Right cardiac atrium (tissue), 5 donors: ENCODE data around the gene ZBTB5. TPM values are rescaled to one million over a fixed set of nuclear protein-coding genes. Genes with fewer than 3 reads are reported as not detected.
A peak's percentile ranks its signal among the peaks of the same experiment; 100 is the strongest.
"Not testable (repeated sequence)": the region's sequence is repeated elsewhere in the genome, so short reads cannot be mapped to it uniquely, and the experiment has no call there.

Experiments
- ATAC-seq, 2 donors: fragments of 200-7000 bp; cut with Tn5 transposase; one replicate each; pipeline versions ENCODE4 v1.8.0 to v1.9.1; 2020; ENCODE audit warnings: moderate library complexity in 2 of 2, mild to moderate bottlenecking in 1 of 2
- DNase-seq, 3 donors: peaks; one replicate each; pipeline ENCODE4 v3.0.0-alpha.2; 2020
- H3K27ac ChIP-seq: one replicate; pipeline ENCODE4 v1.5.1; 2013; ENCODE audit warnings: mild to moderate bottlenecking, low read length, control low read depth, moderate library complexity
- H3K27me3 ChIP-seq: one replicate; pipeline ENCODE4 v1.6.1; 2013; ENCODE audit not compliant: control insufficient read depth, insufficient read depth
- H3K4me1 ChIP-seq: one replicate; pipeline ENCODE4 v1.6.1; 2013; ENCODE audit warnings: low read length; ENCODE audit not compliant: control insufficient read depth, insufficient read depth
- H3K4me3 ChIP-seq: one replicate; pipeline ENCODE4 v1.5.1; 2013; ENCODE audit warnings: low read length, control low read depth
- H3K9me3 ChIP-seq: one replicate; pipeline ENCODE4 v1.6.1; 2013; ENCODE audit warnings: low read length; ENCODE audit not compliant: control insufficient read depth
- WGBS: extraction: QIAGEN DNeasy Blood & Tissue Kit; methylation state at CpG from one replicate; pipeline ENCODE4 v1.1.7; 2013; 5-methylcytosine and 5-hydroxymethylcytosine counted together
- intact Hi-C, 4 donors: fragments of 100-400 bp; cut with DNase I; formaldehyde crosslinking; loops; one replicate each; pipeline versions ENCODE4 v1.11.0 to v1.14.0; 2022 to 2023
- long read RNA-seq, 4 donors: library from polyadenylated mRNA; unstranded; transcript quantifications; one replicate each; pipeline ENCODE4 v2.0.0, GENCODE V29; 2020 to 2021
- polyA plus RNA-seq: library from polyadenylated mRNA; stranded (reverse); fragments of 200-250 nt; gene quantifications from one replicate; pipeline ENCODE4 v1.2.3, GENCODE V29; 2013
- total RNA-seq, 4 donors: library from RNA; stranded (reverse); fragmentation: NEBNext Ultra II Directional; extraction: Animal tissue kit (Norgen Biotek cat#: 25700); gene quantifications; one replicate each; pipeline ENCODE4 v1.2.1, GENCODE V29; 2021
- donor health status: healthy with polysubstance abuse.
- donor health status: DM: no; HTN: yes; CAD: no.
- donor health status: DM: no; HTN: no; CAD: no.
- donor health status: DM: no; HTN: yes; CAD: no; lungs with severe emphysema.
- donor health status: DM: yes; HTN: yes; CAD: no.

ZBTB5 gene, protein sequence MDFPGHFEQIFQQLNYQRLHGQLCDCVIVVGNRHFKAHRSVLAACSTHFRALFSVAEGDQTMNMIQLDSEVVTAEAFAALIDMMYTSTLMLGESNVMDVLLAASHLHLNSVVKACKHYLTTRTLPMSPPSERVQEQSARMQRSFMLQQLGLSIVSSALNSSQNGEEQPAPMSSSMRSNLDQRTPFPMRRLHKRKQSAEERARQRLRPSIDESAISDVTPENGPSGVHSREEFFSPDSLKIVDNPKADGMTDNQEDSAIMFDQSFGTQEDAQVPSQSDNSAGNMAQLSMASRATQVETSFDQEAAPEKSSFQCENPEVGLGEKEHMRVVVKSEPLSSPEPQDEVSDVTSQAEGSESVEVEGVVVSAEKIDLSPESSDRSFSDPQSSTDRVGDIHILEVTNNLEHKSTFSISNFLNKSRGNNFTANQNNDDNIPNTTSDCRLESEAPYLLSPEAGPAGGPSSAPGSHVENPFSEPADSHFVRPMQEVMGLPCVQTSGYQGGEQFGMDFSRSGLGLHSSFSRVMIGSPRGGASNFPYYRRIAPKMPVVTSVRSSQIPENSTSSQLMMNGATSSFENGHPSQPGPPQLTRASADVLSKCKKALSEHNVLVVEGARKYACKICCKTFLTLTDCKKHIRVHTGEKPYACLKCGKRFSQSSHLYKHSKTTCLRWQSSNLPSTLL
- total RNA-seq, result 1 to 10 TPM; 6.8 to 9.1 (median 7.3) TPM
- 3.8 TPM for polyA plus RNA-seq
- long read RNA-seq, donor 1, partial matches to known transcripts, result 0 of 2 reads
- long read RNA-seq, donor 1, other reads (novel, unspliced or antisense), result 2 of 2 reads
- long read RNA-seq, donor 2, result 0 reads
- long read RNA-seq, donor 3, full-length matches to known transcripts, result 3 of 7 reads
- long read RNA-seq, donor 3, partial matches to known transcripts, result 0 of 7 reads
- long read RNA-seq, donor 3, other reads (novel, unspliced or antisense), result 4 of 7 reads
- long read RNA-seq, donor 4, partial matches to known transcripts, result 0 of 2 reads
- long read RNA-seq, donor 4, other reads (novel, unspliced or antisense), result 2 of 2 reads

DNA sequence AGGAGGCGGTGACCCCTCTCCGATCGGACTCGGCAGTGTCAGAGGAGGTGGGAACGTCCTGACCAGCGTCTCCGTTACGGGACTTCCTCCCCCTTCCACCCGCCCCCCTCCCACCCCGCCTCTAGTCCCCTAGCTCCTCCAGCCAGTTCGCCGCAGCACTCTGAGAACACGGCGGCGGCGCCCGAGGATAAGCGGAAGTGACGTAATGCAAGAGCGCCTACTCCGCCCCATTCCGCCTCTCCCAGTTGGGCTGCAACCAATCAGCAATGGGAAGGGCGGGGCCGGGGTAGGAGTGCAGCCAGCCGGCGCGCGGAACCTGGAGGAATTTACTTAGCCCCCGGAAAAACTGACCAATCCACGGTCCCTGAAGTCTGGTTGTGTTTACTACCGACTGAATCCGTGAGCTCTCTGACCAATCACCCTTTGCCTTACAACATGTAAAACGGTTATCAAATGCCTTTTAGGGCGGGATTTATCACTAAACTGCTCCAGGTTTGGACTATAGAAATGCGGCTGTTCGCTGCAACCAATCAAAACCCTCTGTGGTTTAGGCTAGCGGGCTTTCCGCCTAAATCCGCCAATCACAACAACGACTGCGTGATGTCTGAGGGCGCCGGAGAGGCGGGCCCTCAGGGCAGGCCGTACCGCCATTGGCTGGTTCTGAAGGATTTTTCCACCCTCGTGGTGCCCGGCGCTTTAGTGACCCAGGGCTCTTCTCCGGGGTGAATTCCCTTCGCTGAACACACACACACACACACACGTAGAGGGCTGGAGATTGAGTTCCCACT lies at the start of gene ZBTB5:
Gene ZBTB5 (minus strand): TSS at position 202 of the 788 bp plus-strand sequence. CDS start 22,899 bp downstream, outside the sequence.
- Histone ChIP-seq H3K27ac (peak within 1 kb of the TSS; percentile 97), H3K27me3 (no peaks in the 10 kb centered on the region), H3K9me3 (no peaks in the 10 kb centered on the region), H3K4me1 (peaks cover 3% of the 10 kb centered on the region), H3K4me3 (peak within 1 kb of the TSS; percentile 66)
- under 1% methylated on average over 51 of the region's 52 CpGs for WGBS
- DNase-seq (peak; percentile 99), ATAC-seq (peak; percentile 93 to 95)
- intact Hi-C loops, result loop anchor here in 2 of 4 donors (2.0 to 10.0 kb wide), 2 partner anchors 43 to 51 kb away; partner anchors contain the start of gene GRHPR (in 1 of the 2)

DNA sequence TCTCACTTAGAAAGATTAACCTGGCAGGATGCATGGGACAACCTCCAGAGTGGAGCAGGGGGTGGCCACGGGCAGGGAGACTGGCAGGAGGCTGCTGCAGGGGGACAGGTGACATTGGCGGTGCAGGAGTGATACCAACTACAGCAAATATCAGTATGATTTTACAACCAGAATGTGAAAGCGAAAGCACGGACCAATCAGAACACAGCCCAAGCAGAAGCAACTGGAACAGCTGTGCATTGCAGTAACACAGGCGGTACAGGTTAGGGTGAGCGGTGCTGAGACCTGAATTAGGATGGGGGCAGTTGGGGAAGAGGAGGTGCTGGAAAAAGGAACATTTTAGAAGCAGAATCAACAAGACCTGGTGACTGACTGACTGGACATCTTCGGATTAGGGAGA lies 49.7 kb upstream of the ZBTB5 start:
- H3K4me3 ChIP-seq, result no peak overlapping the region
- DNase-seq, result no peak
- H3K4me1 ChIP-seq, result no peaks in the 10 kb centered on the region
- no peaks in the 10 kb centered on the region for H3K9me3 ChIP-seq
- no peak overlapping the region for H3K27ac ChIP-seq
- intact Hi-C loops, result no loop called here
- WGBS, result 95% methylated on average over 7 of the region's 7 CpGs
- H3K27me3 ChIP-seq, result no peaks in the 10 kb centered on the region
- no peak for ATAC-seq

DNA sequence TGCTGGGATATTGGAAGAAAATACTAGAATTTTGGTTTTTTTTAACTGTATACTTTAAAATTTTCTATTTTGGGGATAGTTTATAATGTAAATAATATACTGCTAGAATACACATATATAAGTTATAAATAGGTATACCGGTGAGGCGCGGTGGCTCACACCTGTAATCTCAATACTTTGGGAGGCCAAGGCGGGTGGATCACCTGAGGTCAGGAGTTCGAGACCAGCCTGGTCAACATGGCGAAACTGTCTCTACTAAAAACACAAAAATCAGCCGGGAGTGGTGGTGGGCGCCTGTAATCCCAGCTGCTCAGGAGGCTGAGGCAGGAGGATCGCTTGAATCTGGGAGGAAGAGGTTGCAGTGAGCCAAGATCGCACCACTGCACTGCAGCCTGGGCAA lies 49.2 kb upstream of the ZBTB5 start:
- H3K9me3 ChIP-seq, H3K27me3 ChIP-seq, H3K4me3 ChIP-seq, intact Hi-C loops, ATAC-seq, DNase-seq, H3K27ac ChIP-seq, H3K4me1 ChIP-seq: not testable (repeated sequence)
- over 99% methylated on average over 10 of the region's 10 CpGs for WGBS

DNA sequence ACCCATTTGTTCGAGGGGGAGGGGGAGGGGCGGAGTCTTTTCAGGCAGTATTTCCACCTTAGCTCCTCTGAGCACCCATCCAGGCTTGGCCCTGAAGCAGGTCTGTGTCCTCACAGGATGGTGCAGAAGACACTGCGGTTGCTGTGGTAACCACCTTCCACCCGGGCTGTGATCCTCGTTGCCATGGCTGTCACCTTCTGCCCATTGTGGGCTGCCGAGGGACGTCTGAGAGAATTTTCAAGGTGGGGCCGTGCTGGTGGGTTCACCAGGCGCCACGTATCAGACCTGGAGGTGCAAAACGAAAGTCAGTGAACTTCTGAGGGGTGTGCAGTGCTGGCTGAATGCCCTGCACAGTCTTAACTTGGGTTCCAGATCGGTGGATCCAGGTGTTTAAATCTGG lies 47.2 kb upstream of the ZBTB5 start:
- H3K4me3 ChIP-seq, result no peak overlapping the region
- no peaks in the 10 kb centered on the region for H3K4me1 ChIP-seq
- DNase-seq, result no peak
- intact Hi-C loops, result no loop called here
- no peak overlapping the region for H3K27ac ChIP-seq
- H3K9me3 ChIP-seq, result no peaks in the 10 kb centered on the region
- H3K27me3 ChIP-seq, result no peaks in the 10 kb centered on the region
- 84% methylated on average over 12 of the region's 12 CpGs for WGBS
- no peak for ATAC-seq

DNA sequence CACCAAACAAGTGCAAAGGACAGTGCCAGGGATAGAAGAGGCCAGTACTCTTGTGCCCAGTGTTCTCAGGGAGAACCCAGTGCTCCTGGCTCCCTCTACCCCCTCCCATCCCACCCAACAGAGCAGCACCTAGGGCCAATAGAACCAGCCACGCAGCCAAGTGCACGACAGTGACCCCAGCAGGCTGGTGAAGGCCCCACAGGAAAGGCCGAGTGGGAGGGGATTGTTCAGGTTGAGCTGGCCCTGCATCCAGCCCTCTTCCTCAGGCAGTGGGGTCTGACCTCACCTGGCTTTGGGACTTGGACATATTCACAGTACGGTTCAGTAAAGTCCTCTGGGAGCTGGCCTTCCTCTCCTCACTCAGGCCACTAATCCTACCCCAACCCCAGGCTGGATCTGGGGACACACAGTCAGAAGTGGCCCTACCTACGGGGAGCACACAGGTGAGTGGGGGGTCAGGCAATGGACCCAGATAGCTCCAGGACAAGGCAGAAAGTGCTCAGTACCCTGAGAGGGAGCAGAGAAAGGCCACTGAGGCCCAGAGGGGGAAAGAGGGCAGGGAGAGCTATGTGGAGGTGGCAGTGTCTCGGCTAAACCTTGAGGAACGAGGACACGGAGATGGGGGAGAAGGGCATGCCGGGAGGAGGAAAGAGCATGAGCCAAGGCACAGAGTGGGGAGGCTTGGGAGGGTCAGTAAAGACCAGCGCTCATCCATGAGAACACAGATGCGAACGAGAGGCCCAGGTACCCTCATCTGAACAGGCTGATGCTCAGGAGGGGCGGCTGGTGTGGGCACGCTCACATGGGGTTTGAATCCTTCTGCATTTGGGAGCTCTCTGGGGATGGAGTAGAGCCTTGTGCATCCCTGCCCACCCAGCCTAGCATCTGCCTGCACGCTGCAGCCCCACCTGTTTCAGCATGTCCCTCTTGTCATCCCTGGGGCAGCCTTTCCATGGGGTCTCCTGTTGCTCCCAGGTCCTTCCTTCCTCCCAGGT lies 46.1 kb upstream of the ZBTB5 start:
- H3K9me3 ChIP-seq, result no peaks in the 10 kb centered on the region
- no peak overlapping the region for H3K27ac ChIP-seq
- intact Hi-C loops, result no loop called here
- no peaks in the 10 kb centered on the region for H3K27me3 ChIP-seq
- no peak for DNase-seq
- ATAC-seq, result no peak
- WGBS, result 86% methylated on average over 15 of the region's 15 CpGs
- no peak overlapping the region for H3K4me3 ChIP-seq
- no peaks in the 10 kb centered on the region for H3K4me1 ChIP-seq

DNA sequence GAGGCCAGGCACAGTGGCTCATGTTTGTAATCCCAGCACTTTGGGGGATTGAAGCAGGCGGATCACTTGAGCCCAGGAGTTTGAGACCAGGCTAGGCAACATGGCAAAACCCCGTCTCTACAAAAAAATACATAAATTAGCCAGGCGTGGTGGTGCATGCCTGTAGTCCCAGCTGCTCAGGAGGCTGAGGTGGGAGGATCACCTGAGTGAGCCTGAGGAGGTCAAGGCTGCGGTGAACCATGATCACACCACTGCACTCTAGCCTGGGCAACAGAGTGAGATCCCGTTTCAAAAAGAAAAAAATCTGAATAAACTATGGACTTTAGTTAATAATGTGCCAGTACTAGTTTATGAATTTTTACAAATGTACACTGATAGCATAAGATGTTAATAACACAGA lies 44.8 kb upstream of the ZBTB5 start:
- H3K4me3 ChIP-seq, intact Hi-C loops, H3K27ac ChIP-seq, H3K9me3 ChIP-seq, DNase-seq, H3K4me1 ChIP-seq, H3K27me3 ChIP-seq, ATAC-seq: not testable (repeated sequence)
- WGBS, result 94% methylated on average over 5 of the region's 5 CpGs

DNA sequence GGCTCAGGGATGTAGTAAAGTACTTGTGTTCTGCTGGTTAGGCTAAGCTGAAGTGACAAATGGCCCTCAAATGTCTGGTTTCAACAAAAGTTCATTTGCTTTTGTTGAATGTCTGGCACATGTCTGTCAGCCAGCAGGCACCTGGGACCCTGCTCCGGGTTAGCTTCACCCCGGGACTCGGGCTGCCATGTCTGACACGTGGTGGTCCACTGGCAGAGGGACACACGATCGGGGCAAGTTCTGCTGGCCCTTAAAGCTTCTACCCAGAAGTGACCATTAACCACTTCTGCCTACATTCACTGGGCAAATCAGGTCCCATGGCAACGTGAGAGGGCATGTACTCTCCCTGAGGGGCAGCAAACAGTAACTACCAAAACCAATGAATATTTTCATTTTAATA lies 44.3 kb upstream of the ZBTB5 start:
- H3K27me3 ChIP-seq, result no peaks in the 10 kb centered on the region
- H3K4me3 ChIP-seq, result no peak overlapping the region
- intact Hi-C loops, result no loop called here
- H3K4me1 ChIP-seq, result no peaks in the 10 kb centered on the region
- ATAC-seq, result no peak
- DNase-seq, result no peak
- H3K9me3 ChIP-seq, result no peaks in the 10 kb centered on the region
- H3K27ac ChIP-seq, result no peak overlapping the region
- 88% methylated on average over 7 of the region's 7 CpGs for WGBS

DNA sequence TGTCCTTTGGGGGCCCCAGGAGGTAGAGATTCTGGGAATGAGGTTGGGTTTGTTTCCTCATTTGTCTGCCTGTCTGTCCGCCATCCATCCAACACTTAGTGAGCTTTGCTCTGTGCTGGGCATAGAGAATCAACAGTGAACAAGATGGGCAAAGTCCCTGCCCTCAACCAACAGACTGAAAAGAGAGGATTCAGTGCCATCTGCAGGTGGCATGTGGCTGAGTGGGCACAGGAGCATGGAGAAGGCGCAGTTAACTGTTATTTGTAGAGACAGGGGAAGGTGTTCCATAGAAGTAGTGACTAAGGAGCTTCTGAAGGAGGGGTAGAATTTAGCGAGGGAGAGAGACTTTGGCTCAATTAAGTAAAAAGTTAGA lies 43.6 kb upstream of the ZBTB5 start:
- ATAC-seq (no peak), DNase-seq (no peak)
- H3K27ac ChIP-seq, result no peak overlapping the region
- WGBS, result 92% methylated on average over 3 of the region's 3 CpGs
- H3K27me3 ChIP-seq, result no peaks in the 10 kb centered on the region
- intact Hi-C loops, result no loop called here
- no peaks in the 10 kb centered on the region for H3K4me1 ChIP-seq
- H3K9me3 ChIP-seq, result no peaks in the 10 kb centered on the region
- no peak overlapping the region for H3K4me3 ChIP-seq

DNA sequence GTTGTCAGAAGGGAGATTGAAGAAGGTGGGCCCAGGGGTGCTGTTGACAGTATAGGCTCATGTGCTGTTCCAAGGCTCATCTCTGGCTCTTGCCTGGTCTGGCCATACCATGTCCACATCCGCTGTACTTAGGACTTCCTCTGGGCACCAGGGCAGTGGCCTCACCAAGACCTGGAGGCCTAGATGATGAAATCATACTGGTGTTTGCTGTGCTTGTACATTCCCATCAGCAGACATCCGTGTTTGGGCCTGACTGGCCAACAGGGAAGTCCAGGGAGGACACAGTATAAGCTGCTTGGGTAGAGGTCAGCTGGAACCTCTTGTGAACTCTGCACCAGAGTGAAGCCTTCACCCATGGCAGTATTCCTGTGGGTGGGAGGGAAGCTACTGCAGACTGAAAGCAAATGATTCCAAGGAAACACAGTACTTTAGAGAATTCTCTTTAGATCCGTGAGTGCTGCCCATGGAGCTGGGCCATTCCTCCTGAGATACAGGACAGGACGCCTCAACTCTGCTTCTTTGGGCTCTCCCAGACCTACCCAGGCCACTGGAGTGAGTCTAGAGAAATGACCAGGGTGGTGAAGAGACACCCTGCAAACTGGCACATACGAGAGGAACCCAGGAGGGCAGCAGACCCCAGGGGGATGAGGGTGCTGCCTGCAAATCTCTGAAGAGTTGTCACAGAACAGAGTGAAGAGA lies 43.0 kb upstream of the ZBTB5 start:
- no peaks in the 10 kb centered on the region for H3K4me1 ChIP-seq
- intact Hi-C loops, result no loop called here
- no peaks in the 10 kb centered on the region for H3K27me3 ChIP-seq
- ATAC-seq, result peak in 1 of 2 donors; percentile 27
- H3K9me3 ChIP-seq, result no peaks in the 10 kb centered on the region
- H3K4me3 ChIP-seq, result no peak overlapping the region
- 85% methylated on average over 5 of the region's 5 CpGs for WGBS
- H3K27ac ChIP-seq, result no peak overlapping the region
- no peak for DNase-seq
